GM19238 (cell line): ENCODE data around the gene RGL2.
"Not testable (repeated sequence)": the region's sequence is repeated elsewhere in the genome, so short reads cannot be mapped to it uniquely, and the experiment has no call there.

Source experiments
- DNase-seq: peaks from one replicate; pipeline ENCODE4 v3.0.0; 2011; ENCODE audit warnings: low spot score; ENCODE audit not compliant: insufficient read length

The RGL2 gene

DNA sequence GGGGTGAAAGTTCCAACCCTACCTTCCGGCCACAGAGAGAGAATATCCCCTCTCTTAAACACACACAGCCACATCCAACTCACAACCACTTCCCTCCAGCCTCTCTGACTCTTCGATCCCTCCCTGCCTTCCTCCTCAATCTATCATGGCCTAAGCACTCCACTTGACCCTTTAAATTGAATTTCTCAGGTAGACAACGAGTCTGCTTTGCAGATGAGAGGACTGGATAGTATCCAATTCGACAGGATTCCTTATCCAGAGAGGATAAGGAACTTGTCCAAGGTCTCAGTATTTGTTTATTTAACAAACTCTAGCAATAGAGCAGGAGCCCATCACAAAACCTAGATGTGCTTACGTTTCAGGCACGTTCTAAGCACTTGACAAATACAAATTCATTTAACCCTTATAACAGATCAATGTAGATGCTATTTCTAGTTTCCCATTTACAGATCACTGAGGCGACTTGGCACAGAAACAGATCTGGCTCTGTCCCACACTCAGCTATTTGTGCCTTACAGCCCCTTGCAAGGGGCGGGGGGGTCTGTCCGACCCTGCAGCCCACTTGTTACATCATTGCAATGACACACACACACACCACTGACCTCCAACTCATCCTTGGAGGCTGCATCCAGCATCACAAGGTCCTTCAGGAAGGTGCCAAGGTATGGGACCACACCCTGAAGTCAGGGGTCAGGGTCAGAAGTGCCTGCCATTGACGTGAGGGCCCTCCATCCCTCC is 4.5 kb downstream of the RGL2 start:
- no peak for DNase-seq

DNA sequence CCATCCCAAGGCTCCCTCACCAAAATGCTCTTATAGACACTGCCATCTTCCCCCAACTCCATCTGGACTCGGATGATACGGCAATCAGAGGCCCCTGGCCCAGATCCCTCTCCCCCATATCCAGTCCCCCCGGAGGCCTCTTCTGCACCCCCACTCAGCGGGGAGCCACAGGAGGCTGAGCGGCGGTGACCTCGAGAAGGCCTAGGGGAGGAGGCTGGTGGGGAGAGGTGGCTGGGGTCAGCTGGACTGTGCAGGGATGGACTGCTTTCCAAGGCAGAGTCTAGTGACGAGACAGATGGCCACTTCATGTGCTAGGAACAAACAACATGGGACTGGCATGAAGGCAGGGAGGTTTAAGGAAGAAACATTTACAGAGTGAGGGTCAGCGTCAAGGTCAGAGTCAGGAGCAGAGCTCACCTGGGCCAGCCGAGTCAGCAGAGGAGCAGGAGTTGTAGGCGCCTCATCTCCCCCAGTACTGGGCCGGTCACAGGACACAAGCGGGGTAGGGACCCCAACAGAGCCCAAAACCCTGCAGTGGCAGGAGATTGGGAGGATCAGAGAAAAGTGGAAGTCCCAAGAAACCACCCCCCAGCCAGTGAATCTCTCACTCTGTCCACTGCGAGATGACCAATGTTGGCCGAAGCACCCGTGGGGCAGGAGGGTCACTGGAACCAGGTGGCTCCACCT is 5.6 kb downstream of the RGL2 start:
- DNase-seq: no peak

DNA sequence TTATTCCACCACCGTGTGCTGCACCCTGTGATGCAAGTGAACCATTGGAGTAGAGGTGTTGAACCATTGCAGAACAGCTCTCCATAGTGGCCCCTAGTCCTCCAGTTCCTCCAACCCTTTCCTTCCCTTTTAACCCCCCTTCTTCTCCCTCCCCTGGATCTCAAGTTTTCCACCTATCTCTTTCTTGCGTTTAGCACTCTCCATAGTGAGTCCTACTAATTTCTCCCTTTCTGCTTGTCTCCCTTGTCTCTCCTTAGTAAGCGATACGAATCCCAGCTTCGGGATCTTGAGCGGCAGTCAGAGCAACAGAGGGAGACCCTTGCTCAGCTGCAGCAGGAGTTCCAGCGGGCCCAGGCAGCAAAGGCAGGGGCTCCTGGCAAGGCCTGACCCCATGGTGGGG is 8.3 kb downstream of the RGL2 start:
- no peak for DNase-seq

DNA sequence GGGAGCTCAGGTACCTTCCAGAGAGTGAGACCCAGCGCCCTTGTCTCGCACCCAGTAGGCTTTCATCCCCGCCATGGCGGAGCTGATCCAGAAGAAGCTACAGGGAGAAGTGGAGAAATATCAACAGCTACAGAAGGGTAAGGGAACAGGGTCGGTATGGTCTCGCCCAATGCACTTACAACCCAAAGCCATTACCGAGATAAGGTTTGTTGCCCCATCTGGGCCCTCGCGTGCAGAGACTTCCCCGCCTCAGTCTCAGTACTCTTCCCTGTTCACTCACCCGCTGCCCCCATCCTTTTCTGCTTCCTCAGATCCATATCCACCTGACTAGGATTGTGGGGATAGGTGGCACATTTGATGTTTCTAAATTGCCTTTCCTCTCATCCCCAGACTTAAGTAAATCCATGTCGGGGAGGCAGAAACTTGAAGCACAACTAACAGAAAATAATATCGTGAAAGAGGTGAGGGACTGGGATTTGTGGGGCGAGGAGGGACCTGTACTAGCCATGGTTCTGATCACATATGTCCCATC is 8.9 kb downstream of the RGL2 start:
- DNase-seq: no peak

DNA sequence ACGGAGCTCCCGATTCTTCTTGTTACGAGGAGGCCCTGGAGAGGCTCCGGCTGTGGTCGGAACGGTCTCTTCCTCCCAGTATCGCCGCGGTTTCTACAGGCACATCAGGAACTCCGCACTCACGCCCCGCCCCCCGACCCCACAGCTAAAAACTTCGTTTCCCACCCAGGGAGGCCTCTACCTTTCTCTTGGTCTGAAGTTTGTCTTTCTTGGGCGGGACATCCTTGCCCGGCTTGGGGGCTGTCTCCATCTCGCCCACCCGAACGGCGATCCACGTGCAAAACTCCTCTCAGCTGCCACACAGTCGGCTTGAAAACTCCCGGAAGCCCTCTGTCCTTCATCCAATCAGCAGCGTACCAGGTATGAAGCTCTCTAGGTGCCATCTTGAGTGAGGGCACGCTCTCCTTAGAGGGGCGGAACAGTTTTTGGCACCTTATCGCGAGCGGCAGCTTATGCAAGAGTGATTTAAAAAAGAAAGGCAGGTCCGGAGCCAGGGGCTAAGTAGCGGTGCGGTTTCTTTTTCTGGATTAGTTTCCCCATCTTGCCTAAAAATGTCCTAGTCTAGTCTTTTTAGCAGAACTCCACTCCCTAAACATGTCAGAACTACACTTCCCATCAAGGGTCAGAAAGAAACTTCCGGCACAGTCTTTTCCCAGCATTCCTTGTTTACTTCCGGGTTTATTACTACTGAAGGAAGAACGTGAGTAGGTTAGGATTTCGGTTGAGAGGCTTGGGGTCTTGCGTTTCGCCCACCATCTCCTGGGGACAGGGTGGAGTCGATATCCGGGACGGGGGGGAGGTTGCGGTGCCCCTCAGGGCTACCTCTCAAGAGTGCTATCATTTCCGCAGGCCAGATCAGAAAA is 9.6 kb downstream of the RGL2 start, which contains the start of the genes PFDN6 and WDR46:
PFDN6 (plus strand) TSS at position 681 of the 863 bp plus-strand sequence. CDS start 256 bp downstream, outside the sequence.
WDR46 (minus strand) TSS at position 319 of the 863 bp plus-strand sequence; CDS start at position 250, 69 bp downstream.
- peak; percentile 93 for DNase-seq

DNA sequence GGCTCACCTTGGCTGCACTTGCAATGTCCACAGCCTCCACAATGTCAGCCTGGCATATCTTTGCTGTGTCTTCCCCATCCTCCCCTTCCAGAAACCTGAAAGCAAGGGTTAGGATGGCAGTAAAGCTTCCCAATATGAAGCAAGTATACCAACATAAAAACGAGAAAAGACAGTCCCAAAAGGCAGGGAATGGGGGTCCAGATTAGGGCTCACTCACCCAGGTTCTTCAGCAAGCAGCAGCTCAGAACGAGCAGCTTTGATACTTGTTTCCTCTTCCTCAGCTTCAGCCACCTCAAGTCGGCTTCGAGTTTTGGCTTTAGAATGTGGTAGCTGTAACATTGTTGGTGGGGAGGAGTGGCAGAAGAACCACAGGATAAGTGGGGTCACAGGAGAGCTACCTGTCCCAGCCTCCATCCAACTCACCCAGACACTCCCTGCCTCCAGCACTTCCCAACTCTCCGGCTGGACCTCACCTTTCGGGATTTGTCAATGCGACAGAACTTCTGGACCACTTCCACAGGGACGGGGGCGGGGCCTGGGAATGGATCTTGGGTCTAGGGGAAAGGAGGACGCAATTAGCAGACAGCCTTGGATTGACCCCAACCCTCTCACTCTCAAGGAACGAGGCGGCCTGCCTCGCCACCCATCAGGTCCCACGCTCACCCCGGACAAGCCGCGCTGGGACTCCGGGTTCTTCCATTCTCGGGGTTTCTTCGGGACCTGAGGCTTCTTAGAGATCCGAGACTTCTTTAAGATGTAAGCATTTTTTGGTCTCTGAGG is 10.4 kb downstream of the RGL2 start:
- no peak for DNase-seq

DNA sequence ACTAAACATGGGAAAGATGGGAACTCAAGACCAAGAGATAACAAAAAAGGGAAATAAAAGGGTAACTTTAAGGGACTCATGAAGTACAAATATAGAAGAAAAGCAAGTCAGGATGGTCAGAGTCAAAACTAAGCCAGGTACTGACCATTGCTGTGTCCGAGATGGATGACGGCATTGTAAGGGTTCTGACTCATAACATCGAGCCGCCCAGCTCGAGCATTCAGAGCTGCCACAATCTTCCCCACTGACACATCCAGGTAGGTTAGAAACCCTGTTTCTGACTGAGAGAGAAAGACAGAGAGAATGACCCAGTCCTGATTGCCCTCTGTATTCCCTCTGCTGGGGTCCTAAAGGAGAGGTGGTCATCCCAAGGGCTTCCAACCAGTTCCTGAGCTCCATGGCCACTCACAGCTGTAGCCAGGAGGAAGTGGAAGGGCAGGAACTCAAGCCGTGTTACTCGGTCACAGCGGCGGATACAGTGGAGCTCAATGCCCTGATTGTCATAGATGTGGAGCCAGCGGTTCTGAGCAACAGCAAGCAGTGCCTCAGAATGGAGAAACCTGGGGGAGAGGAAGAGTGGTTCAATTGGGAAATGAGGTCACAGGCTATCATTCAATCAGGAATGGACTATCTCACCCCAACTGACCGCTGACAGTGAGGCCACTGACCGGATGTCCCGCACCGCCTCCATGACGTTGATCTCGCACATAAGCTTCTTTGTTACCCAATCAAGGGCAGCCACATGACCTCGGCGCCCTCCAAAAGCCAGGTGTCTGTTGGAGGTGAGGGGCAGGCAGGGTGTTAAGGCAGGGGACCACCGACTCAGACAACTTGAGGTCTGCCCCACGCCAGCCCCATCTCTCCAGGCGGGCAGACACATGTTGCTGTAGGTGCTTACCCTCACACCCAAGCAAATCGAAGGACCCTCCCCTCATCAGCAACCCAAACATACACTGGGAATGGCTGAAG is 11.5 kb downstream of the RGL2 start:
- no peak for DNase-seq

DNA sequence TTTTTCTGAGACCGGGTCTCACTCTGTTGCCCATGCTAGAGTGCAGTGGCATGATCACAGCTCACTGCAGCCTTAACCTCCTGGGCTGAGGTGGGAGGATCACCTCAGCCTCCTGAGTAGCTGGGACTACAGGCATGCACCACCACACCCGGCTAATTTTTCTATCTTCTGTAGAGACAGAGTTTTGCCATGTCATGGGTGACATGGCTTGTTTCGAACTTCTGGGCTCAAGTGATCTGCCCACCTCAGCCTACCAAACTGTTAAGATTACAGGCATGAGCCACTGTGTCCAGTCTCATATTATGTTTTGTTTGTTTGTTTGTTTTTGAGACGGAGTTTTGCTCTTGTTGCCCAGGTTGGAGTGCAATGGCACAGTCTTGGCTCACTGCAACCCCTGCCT is 13.5 kb downstream of the RGL2 start:
- not testable (repeated sequence) for DNase-seq

DNA sequence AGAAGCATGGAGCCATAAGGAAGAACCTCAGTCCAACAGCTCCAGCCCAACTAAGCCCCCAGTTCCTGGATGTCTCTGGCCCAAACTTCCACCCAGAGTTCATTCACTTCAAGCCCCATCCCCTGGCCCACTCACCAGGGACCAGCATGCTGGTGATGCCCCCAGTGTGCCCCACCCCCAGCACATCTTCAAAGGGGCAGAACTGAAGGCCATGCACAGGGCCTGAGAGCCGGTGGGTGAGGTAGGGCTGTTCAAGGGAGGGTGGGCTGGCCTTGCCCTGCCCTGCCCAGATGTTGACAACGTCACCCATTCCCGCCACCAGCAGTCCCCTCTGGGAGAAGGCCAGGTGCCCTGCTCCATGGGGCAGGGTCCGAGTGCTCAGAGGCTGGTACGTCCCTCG is 18.2 kb downstream of the RGL2 start:
- DNase-seq: no peak

DNA sequence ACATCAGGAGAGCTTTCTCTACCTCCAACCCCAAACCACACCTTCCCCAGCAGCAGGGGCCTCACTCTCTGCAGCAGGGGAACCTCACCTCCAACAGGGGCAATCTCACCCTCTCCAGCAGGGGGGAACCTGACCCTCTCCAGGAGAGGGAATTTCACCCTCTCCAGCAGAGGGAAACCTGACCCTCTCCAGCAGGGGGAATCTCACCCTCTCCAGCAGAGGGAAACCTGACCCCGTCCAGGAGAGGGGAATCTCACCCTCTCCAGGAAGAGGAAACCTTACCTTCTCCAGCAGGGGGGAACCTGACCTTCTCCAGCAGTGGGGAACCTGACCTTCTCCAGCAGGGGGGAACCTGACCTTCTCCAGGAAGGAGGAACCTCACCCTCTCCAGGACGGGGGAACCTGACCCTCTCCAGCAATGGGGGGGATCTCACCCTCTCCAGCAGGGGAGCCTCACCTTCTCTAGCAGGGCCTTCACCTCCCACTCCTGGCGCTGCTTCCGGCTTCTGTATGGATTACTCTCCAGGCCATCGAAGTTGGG is 18.7 kb downstream of the RGL2 start:
- no peak for DNase-seq

DNA sequence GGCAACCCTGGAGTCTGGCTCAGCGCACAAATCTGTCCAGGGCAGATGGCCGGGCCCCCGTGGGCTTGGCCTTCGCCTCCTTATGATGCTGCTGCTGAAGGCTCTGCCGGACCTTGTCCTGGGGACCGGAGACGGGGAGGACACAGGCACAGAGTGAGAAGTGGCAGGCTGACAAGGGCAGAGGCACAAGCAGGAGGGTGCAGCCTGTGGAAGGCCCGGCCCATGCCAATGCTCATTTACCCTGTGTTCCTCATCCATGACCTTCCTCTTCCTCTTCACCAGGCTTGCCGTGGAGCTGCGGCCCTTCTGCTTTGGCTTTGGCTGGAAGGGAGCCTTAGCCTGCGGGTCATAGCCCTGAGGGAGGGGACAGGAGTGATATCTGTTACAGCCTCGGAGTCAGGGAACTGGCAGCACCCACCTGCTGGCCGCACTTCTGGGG is 19.5 kb downstream of the RGL2 start:
- no peak for DNase-seq

DNA sequence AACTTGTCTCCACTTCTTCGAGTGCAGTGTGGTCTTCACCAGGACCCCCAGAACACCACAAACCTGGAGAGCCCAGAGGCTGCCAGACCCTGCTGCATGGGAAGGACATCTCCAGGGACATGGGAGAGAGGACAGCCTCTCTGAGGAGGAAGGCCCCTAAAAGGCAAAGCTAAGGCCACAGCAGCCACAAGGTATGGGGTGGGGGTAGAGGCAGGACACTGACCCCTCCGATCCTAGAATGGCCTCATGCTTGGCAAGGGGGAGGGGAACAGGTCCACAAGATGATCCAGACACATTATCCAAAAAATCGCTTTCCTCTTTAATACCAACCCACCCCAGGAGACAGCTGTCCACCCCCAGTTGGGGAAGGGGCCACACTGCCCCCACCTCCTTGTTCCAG is 19.9 kb downstream of the RGL2 start:
- DNase-seq: no peak

DNA sequence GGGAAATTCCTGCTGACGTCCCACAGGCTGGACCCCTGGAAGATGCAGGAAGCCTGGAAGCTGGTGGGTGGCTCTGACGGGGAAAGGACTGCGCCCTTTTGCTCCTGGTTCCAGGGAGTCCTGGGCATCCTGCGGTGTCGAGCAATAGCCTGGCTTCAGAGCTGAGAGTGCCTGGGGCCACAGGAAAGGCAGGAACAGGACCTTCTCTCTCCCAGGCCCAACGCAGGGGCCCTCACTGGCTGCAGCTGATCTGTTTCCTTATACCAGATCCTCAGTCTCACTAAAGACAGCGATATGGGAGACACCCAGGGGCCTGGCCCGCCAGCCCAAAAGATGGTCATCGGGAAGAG is 20.4 kb downstream of the RGL2 start:
- no peak for DNase-seq

DNA sequence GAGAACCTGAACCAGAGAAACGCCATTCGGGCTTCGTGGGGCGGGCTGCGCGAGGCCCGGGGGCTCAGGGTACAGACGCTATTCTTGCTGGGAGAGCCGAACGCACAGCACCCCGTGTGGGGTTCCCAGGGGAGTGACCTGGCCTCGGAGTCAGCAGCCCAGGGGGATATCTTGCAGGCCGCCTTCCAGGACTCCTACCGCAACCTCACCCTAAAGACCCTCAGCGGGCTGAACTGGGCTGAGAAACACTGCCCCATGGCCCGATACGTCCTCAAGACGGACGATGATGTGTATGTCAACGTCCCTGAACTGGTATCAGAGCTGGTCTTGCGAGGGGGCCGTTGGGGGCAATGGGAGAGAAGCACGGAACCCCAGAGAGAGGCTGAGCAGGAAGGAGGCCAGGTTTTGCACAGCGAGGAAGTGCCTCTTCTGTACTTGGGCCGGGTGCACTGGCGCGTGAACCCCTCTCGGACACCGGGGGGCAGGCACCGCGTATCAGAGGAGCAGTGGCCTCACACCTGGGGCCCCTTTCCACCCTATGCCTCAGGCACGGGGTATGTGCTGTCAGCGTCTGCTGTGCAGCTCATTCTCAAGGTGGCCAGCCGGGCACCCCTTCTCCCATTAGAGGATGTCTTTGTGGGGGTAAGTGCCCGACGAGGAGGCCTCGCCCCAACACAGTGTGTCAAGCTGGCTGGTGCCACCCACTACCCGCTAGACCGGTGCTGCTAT is 20.9 kb downstream of the RGL2 start:
- DNase-seq: no peak

DNA sequence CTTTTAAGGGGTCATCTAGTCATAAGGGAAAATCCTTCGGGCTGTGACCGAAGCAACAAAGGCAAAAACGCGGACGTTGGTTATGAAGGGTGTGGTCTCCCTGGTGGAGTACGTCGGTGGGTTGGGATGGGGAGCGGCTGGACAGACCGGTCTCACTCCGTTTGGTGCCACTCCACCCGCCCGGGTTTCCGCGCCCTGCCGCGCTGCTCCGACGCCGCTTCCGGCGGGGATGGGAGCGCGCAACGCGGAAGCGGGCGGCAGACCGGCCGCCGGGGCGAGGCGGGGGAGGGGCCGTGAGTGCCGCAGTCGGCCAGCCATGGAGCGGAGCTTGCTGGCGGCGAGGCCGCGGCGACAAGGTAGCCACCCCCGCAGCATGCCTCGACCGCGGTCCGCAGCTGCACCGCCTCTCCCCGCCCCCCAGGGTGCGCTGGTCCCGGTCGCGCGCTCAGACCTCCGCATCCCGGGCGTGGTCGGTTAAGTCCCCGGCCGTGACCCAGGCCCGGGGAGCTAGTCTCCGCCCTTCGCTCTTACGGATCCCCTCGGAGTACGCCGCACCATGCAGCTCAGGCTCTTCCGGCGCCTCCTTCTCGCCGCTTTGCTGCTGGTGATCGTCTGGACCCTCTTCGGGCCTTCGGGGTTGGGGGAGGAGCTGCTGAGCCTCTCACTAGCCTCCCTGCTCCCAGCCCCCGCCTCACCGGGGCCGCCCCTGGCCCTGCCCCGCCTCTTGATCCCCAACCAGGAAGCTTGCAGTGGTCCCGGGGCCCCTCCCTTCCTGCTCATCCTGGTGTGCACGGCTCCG is 21.7 kb downstream of the RGL2 start, which contains the start of gene B3GALT4:
B3GALT4 (plus strand) TSS at position 260 of the 799 bp plus-strand sequence; CDS start at position 557, 297 bp downstream.
- peak; percentile 73 for DNase-seq

DNA sequence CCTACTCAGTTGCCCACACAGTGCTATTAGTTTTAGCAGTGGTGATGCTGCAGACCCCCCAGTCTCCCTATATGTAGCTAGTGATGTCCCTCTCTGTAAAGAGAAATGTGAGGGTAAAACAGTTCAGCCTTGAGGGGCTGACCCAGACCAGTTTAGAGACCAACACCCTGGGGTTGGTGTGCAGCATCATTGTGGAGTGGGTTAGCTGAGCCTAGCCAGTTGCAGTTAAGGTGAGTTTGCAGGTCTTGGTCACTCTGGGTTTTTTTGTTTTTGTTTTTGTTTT is 22.2 kb downstream of the RGL2 start:
- DNase-seq: no peak

DNA sequence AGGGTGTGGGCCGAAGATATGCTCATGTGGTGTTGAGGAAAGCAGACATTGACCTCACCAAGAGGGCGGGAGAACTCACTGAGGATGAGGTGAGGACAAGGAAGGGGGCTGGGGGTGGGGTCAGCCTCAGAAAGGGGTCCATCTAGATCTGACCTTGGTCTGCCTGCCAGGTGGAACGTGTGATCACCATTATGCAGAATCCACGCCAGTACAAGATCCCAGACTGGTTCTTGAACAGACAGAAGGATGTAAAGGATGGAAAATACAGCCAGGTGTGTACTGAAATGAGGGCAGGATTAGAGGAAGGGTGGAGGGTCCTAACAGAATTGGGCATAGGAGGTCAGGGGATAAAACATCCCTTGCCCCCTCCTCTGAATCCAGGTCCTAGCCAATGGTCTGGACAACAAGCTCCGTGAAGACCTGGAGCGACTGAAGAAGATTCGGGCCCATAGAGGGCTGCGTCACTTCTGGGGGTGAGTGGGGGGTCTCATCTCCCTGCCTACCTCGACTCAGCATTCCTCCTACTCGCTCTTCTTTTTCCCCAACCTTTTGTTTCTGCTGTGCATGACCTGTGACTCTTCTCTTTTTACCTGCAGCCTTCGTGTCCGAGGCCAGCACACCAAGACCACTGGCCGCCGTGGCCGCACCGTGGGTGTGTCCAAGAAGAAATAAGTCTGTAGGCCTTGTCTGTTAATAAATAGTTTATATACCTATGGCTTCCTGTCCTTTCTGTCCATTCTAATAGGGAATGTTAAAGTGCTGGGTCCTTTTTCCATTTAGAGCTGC is 22.8 kb downstream of the RGL2 start:
- DNase-seq: not testable (repeated sequence)
